Measurements from ENCODE around the gene NDUFS4.

The NDUFS4 gene

DNA sequence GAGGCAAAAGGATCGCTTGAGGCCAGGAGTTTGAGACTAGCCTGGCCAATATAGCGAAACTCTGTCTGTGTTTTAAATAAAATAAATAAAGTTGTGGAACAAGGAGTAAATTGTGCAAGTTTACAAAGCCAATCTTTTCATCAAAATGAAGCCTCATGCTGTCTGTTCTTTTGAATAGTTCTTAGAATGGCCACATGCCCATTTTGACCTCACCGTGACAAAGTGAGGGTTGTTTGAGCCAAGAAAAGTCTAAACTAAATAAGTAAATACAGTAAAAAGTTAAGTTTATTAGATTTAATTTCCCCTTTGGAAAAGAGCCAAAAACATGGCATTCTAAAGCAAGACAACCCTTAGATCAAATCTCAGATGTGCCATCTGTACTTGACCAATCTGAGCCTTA lies 165.7 kb downstream of the NDUFS4 start:
- H3K4me1 Mint-ChIP-seq (ENCODE audit: low read depth), result peaks cover 2% of the 10 kb centered on the region
- peaks cover 10% of the 10 kb centered on the region for H3K9me3 Mint-ChIP-seq

DNA sequence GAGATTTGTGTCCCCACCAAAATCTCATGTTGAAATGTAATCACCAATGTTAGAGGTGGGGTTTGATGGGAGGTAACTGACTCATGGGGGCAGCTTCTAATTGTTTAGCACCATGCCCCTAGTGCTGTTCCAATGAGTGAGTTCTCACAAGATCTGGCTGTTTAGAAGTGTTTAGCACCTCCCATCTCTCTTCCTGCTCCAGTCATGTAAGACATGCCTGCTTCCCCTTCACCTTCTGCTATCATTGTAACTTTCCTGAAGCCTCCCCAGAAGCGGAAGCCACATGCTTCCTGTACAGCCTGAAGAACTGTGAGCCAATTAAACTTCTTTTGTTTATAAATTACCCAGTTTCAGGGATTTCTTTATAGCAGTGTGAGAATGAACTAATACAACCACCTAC lies 170.5 kb downstream of the NDUFS4 start:
- peaks cover 4% of the 10 kb centered on the region for H3K4me1 Mint-ChIP-seq (ENCODE audit: low read depth)
- H3K36me3 Mint-ChIP-seq (ENCODE audit: low read depth), result no peaks in the 10 kb centered on the region
- H3K27me3 Mint-ChIP-seq (ENCODE audit: low read depth), result peaks cover 3% of the 10 kb centered on the region
- H3K4me3 Mint-ChIP-seq, result no peak overlapping the region
- H3K27ac Mint-ChIP-seq, result no peak overlapping the region
- no peaks in the 10 kb centered on the region for H3K9me3 Mint-ChIP-seq

More for the DNA sequence above, 165.7 kb downstream of the NDUFS4 start:
- peaks cover under 1% of the 10 kb centered on the region for H3K27me3 Mint-ChIP-seq (ENCODE audit: low read depth)
- H3K4me3 Mint-ChIP-seq, result no peak overlapping the region
- no peaks in the 10 kb centered on the region for H3K36me3 Mint-ChIP-seq (ENCODE audit: low read depth)
- no peak overlapping the region for H3K27ac Mint-ChIP-seq

All from T-helper 1 cell treated with Interleukin-12 subunit alpha and Interleukin-12 subunit beta and Interleukin-4 antibody, amounts not matched to agents 30 μg/mL and 1 μg/mL, for 36 hours (primary cell).